G401 (cell line): Measurements from ENCODE around the gene GARIN1A. TPM values are rescaled to one million over a fixed set of nuclear protein-coding genes. Genes with fewer than 3 reads are reported as not detected.
"Not testable (repeated sequence)": the region's sequence is repeated elsewhere in the genome, so short reads cannot be mapped to it uniquely, and the experiment has no call there.

ENCODE experiments used
- DNase-seq: peaks from one replicate; pipeline ENCODE4 v3.0.0-alpha.2; 2015; ENCODE audit warnings: low spot score
- in situ Hi-C: cut with HindIII; loops from 2 replicates; pipeline ENCODE4 v1.10.0; 2016; ENCODE audit warnings: low sequenced_read_pairs, mixed read lengths
- total RNA-seq: library from RNA; depleted of rRNA; stranded (reverse); fragments of >200 nt; shearing (Covaris generic); gene quantifications from 2 replicates; pipeline ENCODE4 v1.2.3, GENCODE V29; 2014

The GARIN1A gene
- total RNA-seq, 1 experiment from 2014 or later = 0.81 TPM

DNA sequence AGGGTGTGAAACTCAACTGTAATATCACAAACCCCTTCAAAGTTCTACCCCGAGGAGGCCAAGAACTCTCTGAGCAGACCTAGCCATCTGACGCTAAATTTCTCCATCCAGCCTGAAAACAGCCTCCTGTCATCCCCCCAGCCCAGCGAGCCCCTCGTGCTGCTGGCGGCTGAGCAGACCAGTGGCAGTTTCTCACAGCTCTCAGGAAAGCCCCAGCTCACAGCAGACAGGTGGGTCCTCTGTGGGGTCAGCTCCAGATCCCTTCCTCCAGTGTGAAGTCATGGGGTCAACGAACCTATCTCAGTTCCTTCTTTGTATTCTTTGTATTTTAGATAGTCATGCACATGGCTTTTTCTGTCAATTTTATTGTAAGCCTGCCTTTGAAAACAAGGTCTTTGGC is 7.8 kb downstream of the GARIN1A start:
- DNase-seq = no peak
- in situ Hi-C loops = no loop called here

DNA sequence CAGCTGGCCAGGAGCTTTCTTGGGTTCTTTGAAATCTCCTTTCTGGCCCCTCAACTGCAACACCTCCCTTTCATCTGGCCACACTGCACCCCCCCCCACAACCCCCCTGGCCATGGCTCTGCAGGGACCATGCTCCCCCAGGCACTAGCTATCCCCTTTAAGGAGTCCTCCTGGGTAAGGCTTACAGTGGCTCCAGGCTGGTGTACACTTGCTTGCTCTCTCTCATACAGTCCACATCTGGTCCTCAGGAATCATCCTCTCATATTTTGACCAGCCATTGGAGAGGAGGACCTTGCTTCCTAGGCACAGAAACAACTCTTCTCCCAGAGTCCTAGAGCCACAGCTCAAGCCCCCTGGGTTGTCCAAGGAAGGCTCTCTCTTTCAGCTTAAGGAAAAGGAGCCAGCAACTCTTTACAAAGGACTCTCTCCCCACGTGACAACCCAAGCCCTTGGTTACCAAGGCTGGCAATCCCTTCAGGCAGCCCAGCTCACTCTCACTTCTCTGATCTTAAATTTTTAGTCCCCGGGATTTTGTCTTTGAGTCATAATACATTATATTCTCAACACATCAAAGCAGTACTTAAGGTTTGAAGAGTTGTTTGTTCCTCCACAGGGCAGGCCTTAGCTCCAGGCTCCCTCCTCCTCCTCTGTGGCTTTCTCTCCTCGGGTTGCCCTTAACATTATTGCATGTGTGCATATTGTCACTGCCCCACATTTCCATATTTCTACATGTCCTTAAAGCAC is 9.9 kb downstream of the GARIN1A start:
- in situ Hi-C loops = no loop called here
- DNase-seq = no peak

DNA sequence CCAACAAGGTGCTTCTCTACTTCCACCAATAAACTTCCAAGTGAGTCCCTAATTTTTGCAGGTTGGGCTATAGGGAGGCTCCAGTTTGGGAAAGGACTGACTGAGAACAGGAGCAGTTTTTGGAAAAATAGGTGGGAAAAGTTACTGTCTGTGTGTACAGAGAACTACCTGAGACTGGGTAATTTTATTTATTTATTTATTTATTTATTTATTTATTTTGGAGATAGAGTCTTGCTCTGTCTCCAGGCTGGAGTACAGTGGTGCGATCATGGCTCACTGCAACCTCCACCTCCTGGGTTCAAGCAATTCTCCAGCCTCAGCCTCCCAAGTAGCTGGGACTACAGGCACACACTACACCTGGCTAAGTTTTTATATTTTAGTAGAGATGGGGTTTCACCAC is 11.2 kb downstream of the GARIN1A start:
- DNase-seq, in situ Hi-C loops: not testable (repeated sequence)

DNA sequence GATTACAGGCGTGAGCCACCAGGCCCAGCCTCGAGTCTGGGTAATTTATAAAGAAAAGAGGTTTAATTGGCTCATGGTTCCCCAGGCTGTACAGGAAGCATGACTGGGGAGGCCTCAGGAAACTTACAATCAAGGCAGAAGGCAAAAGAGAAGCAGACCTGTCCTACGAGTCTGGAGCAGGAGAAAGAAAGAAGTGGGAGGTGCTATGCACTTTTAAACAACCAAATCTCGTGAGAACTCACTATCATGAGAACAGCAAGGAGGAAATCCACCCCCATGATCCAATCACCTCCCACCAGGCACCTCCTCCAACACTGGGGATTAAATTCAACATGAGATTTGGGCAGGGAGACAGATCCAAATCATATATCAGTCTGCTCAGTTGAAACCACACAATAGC is 11.6 kb downstream of the GARIN1A start:
- in situ Hi-C loops, DNase-seq: not testable (repeated sequence)

DNA sequence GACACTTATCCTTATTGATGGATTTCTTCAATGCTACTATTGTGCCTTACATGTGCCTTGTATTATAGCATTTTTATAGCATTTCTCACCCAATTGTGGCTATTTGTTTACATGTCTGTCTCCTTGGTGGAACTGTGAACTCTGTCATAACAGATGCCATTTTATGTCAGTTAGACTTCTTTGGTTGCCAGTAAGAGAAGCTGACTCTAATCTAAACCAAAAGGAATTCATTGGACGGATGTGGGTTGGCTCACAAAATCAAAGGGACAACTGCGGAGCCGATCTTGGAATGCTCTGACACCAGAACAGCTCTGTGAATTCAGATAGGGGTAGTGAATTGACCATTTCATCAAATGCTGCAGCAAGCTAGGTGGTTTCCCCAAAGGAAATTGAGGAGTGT is 15.0 kb downstream of the GARIN1A start:
- in situ Hi-C loops = no loop called here

DNA sequence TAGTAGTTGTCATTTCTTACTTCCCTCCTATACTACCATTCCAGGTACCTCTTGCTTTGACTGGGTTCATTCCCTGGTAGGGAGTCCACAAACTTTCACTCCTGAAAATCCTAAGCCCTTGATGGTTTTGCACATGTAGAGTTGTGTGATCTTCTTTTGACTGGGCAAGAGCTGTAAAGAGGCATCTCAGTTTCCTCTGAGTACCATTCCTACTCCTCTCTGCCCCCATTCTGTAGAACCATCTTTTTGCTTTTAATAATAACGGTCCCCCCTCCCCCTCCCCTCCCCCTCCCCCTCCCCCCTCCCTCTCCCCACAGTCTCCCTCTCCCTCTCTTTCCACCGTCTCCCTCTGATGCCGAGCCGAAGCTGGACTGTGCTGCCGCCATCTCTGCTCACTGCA is 16.4 kb downstream of the GARIN1A start:
- no peak for DNase-seq
- in situ Hi-C loops = no loop called here

More for the DNA sequence above, 15.0 kb downstream of the GARIN1A start:
- no peak for DNase-seq

DNA sequence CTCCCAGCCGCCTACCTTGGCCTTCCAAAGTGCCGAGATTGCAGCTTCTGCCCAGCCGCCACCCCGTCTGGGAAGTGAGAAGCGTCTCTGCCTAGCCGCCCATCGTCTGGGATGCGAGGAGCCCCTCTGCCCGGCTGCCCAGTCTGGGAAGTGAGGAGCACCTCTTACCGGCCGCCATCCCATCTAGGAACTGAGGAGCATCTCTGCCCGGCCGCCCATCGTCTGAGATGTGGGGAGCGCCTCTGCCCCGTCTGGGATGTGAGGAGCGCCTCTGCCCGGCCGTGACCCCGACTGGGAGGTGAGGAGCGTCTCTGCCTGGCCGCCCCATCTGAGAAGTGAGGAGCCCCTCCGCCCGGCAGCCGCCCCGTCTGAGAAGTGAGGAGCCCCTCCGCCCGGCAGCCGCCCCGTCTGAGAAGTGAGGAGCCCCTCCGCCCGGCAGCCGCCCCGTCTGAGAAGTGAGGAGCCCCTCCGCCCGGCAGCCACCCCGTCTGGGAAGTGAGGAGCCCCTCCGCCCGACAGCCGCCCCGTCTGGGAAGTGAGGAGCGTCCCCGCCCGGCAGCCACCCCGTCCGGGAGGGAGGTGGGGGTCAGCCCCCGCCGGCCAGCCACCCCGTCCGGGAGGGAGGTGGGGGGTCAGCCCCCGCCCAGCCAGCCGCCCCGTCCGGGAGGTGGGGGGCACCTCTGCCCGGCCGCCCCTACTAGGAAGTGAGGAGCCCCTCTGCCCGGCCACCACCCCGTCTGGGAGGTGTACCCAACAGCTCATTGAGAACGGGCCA is 17.3 kb downstream of the GARIN1A start:
- DNase-seq, in situ Hi-C loops: not testable (repeated sequence)

DNA sequence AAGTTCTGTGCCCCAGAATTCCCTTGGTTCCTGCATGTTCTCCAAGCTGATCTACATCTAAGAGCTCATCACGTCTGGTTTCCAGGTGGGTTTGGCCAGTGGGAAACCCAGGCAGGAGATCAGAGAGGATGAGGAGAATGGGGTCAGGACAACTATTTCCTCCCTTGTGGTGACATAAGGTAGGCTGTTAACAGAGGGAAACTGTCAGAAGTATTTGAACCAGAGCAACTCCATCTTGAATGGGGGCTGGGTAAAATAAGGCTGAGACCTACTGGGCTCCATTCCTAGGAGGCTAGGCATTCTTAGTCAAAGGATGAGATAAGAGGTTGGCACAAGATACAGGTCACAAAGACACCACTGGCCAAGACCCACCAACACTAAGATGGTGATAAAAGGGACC is 19.1 kb downstream of the GARIN1A start:
- in situ Hi-C loops = no loop called here
- no peak for DNase-seq

DNA sequence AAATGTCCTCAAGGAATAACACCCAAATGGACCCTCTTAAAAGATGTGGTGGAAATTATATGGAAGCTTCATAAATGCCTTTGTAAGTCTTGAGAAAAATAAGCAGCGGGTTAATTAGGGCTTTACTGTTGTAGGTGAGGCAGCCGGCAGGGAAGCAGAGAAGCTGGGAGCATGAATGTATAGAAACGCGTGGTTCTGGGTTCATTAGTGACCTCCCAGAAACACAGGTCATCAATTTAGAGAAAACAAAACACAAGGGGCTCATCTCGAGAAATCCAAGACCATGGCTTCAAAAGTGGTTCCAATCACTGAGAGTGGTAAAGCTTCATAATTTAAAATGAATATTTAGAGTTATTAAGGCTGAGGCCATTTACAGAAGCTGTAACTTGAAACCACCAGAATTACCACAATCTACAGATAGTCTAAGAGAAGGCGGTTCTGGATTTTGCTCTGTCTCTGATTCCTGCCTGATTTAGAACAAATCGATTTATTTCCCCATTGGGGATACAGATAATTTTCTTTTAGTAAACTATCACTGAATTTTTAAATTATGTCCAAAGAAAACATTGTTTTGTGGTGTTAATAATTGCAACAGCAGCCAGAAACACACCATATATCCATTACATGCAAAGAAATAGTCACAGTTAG is 20.7 kb downstream of the GARIN1A start:
- no peak for DNase-seq
- in situ Hi-C loops = no loop called here

DNA sequence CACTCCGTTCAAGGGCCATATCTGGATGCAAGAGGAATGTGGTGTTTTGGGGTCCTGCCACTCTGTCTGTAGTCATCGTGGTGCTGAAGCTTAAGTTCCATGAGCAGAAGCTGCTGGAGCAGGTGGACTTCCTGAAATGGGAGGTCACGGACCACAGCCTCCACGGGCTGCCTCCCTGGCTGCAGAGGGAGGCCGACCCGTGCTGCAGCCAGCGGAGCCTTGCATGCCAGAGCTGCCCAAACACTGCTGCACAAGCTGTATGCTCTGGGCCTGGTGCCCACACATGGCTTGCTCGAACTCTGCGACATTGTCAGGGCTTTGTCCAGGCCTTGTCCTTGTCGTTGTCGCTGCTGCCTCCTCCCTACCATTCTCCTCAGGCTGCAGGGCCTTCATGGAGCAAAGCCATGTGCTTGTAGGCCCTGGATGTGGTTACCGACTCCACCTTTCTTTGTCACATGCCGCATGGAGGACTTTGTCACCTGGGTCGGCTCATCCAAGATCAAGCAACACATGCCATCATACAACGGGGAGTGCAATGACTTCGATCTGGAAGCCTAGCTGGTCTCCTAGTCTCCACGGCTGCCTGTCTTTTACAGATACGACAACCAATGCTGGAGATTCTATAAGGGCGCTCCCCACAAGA is 21.4 kb downstream of the GARIN1A start:
- DNase-seq = no peak

DNA sequence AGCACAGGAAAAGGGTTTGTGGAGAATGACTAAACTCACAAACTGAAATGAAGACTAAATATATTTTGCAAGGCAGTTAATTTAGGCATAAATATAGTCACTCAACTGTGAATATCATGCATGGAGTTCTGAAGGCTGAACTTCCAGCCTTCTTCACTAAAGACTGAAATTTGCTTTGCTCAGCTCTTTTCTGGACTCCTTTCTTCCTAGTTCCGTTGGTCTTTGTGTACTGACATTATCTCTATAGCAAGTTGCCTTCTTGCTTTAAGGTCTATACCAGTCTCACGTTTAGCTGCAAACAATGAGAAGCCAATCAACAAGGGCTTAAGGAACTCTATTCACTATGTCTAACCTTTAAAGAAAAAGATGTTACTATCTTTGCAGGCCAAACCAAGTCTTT is 22.6 kb downstream of the GARIN1A start:
- no peak for DNase-seq
- in situ Hi-C loops = no loop called here

More for the DNA sequence above, 21.4 kb downstream of the GARIN1A start:
- in situ Hi-C loops = no loop called here

DNA sequence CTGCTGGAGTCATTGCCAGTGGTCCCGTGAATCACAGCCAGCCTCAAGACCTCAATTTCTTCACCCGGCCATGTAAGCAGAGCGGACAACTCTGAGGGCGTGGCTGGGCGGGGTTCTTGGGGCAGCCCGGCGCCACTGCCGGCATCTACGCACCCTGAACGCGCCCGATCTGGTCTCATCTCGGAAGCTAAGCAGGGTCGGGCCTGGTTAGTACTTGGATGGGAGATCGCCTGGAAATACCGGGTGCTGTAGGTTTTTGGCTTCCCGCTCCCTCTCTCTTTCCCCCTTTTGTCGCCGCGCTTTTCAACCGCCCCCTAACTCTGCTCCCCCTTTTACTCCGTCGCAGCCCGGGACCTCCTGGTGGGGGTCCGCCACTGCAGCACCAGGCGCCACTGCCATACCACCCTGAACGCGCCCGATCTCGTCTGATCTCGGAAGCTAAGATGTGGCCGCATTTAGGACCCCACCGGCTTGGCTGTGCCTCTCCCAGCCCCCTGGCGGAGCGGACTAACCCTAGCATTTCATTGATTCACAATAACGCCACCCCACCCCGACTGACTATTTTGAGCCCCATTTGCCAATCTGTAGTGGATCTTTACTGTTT is 25.3 kb downstream of the GARIN1A start:
- DNase-seq = no peak
- in situ Hi-C loops = no loop called here

DNA sequence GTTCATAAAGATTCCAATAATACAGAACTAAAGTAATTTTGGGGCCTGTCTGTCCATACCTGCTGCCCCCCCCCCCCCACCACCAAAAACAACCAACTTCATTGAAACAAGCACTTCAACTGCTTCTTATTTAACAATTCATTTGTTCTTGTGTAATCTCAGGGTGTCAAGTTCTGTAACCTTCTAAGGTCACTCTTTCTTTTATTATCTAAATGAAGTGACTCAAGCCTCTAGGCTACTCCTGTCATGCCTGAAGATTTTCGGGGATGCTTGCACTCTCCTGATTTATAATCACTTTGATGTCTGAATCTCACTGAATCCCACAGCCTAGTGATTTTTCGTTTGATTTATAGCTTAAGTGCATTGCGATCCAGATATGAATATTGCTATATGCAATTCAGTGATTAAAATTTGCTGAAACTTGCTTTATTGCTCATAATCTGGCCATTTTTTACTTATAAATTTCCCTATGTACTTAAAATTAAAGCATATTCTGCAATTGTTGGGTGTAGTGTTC is 27.2 kb downstream of the GARIN1A start:
- in situ Hi-C loops = no loop called here
- DNase-seq = no peak

DNA sequence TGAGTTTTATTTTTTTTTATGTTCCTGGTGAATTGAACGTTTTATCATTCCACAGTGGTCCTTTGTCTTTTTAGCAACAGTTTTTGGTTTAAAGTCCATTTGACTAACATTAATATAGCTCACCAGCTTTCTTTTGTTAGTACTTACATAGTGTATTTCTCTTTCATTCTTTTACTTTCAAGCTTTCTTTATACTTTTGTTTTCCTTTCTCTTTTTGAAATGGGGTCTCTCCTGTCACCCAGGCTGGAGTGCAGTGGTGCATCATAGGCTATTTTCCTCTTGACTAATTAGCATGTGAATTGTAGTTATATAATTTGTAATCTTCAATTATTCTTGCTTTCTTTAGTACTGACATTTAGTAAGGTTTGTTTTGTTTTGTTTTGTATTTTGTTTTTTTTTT is 27.8 kb downstream of the GARIN1A start:
- no peak for DNase-seq
- in situ Hi-C loops = no loop called here

DNA sequence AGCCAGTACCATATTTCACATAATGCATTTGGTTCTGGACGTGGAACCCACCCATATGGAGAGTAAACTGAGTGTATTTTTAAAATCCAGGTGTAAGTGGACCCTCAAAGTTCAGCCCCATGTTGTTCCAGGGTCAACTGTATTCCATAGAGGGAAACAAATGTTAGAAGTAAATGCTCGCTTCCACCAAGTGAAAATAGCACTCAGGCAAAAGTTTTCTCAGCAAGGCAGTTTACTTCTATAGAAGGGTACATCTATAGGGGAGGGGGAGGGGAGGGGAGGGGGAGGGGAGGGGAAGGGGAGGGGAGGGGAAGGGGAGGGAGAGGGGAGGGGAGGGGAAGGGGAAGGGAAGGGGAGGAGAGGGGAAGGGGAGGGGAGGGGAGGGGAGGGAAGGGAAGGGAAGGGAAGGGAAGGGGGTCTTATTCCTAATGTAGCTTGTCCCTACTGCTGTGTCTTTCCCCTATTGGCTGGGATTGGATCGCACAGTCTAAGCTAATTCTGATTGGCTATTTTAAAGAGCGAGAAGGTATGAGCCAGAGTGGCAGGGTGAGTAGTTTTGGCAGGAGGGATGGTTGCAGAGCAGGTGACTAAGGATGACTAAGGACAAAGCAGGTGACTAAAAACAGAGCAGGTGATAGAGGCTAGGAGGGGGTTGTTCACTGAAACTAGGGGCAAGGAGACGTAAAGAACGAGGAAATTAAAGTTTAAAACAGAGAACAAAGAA is 29.1 kb downstream of the GARIN1A start:
- in situ Hi-C loops = no loop called here
- no peak for DNase-seq

DNA sequence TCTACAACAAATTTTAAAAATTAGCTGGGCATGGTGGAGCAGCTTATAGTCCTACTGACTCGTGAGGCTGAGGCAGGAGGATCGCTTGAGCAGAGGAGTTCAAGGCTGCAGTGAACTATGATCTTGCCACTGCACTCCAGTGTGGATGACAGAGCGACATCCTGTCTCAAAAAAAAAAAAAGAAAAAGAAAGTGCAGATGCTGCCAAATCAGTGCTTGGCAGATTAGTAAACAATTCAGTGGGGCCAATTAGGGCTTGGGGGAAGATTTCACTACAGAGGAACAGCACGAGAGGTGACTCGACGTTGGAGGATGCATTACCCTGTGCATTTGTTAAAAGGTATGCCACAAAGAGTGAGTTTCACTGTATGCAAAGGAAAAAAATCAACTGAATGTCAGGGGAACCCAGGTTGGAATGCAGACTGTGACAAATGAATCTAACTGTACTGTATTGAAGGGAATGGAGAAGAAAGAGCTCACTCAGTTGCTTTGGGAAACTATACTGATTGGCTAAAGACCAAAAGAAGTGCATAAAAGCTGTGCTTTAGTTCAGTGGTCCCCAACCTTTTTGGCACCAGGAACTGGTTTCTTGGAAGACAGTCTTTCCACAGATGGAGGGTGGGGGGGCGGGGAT is 31.6 kb downstream of the GARIN1A start:
- DNase-seq = no peak
- in situ Hi-C loops = no loop called here

DNA sequence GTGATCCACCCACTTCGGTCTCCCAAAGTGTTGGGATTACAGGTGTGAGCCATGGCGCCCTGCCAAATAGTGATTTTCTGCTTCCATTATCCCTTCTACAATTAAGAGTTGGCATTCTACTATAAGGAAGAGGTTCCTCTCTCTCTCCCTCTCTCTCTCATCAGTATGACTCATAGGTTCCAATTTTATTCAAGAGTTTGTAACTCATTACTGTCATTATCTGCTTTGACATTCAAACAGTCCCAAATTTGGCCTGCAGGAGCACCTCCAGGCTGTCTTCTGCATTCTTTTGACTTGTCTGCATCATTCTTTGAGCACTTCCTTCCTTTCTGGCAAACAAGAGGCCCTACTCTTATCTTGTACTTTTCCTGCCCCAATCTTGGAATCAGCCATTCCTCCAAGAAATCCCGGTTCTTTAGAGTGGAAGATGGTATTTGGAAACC is 33.8 kb downstream of the GARIN1A start:
- in situ Hi-C loops = no loop called here
- DNase-seq = no peak

DNA sequence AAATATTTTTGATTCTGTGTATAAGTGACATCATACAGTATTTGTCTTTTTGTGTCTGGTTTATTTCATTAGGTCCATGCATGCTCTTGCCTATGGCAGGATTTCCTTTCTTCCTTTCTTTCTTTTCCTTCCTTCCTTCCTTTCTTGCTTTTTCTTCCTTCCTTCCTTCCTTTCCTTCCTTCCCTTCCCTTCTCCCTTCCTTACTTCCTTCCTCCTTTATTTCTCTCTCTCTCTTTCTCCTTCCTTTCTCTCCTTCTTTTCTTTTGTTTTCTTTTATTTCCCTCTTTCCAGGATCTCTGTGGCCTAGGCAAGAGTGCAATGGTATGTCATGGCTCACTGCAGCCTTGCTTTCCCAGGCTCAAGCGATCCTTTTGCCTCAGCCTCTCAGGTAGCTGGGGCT is 35.7 kb downstream of the GARIN1A start:
- in situ Hi-C loops = no loop called here
- DNase-seq = no peak
